ENCODE data around the gene PABPN1.

Gene PABPN1

GRCh38 chr14:23358553-23359166, 37.4 kb downstream of the PABPN1 start:
- no peak overlapping the region for H3K27ac Mint-ChIP-seq
- no peaks in the 10 kb centered on the region for H3K36me3 Mint-ChIP-seq
- peaks cover 1% of the 10 kb centered on the region for H3K27me3 Mint-ChIP-seq
- H3K4me3 Mint-ChIP-seq: no peak overlapping the region
- H3K9me3 Mint-ChIP-seq: no peaks in the 10 kb centered on the region
- H3K4me1 Mint-ChIP-seq: peaks cover 1% of the 10 kb centered on the region

GRCh38 chr14:23359167-23359626, 37.9 kb downstream of the PABPN1 start:
- Mint-ChIP-seq H3K36me3 (no peaks in the 10 kb centered on the region), H3K4me1 (no peaks in the 10 kb centered on the region), H3K4me3 (no peak overlapping the region), H3K27ac (no peak overlapping the region), H3K9me3 (no peaks in the 10 kb centered on the region), H3K27me3 (peaks cover 1% of the 10 kb centered on the region)

- peaks cover 7% of the 10 kb centered on the region for H3K27me3 Mint-ChIP-seq
- H3K27ac Mint-ChIP-seq: no peak overlapping the region
- H3K4me3 Mint-ChIP-seq: no peak overlapping the region
- no peaks in the 10 kb centered on the region for H3K9me3 Mint-ChIP-seq
- no peaks in the 10 kb centered on the region for H3K4me1 Mint-ChIP-seq
- no peaks in the 10 kb centered on the region for H3K36me3 Mint-ChIP-seq
Measured at GRCh38 chr14:23359722-23360447, 38.6 kb downstream of the PABPN1 start.

- Mint-ChIP-seq H3K36me3 (no peaks in the 10 kb centered on the region), H3K4me3 (no peak overlapping the region), H3K27ac (no peak overlapping the region), H3K4me1 (no peaks in the 10 kb centered on the region), H3K9me3 (no peaks in the 10 kb centered on the region), H3K27me3 (peaks cover 7% of the 10 kb centered on the region)
Measured at GRCh38 chr14:23360496-23360895, 39.2 kb downstream of the PABPN1 start.

GRCh38 chr14:23361320-23361719, 40.1 kb downstream of the PABPN1 start:
- Mint-ChIP-seq H3K4me3 (no peak overlapping the region), H3K27me3 (peaks cover 7% of the 10 kb centered on the region), H3K27ac (no peak overlapping the region), H3K36me3 (no peaks in the 10 kb centered on the region), H3K9me3 (no peaks in the 10 kb centered on the region), H3K4me1 (no peaks in the 10 kb centered on the region)

GRCh38 chr14:23361763-23362162, 40.5 kb downstream of the PABPN1 start:
- Mint-ChIP-seq H3K27ac (no peak overlapping the region), H3K36me3 (no peaks in the 10 kb centered on the region), H3K4me3 (no peak overlapping the region), H3K9me3 (no peaks in the 10 kb centered on the region), H3K27me3 (peaks cover 10% of the 10 kb centered on the region), H3K4me1 (no peaks in the 10 kb centered on the region)

GRCh38 chr14:23362200-23362599, 40.9 kb downstream of the PABPN1 start:
- H3K27me3 Mint-ChIP-seq: peaks cover 15% of the 10 kb centered on the region
- H3K4me3 Mint-ChIP-seq: no peak overlapping the region

GRCh38 chr14:23364164-23365035, 43.1 kb downstream of the PABPN1 start:
- Mint-ChIP-seq H3K27me3 (peaks cover 18% of the 10 kb centered on the region), H3K4me3 (no peak overlapping the region), H3K36me3 (no peaks in the 10 kb centered on the region), H3K27ac (no peak overlapping the region), H3K4me1 (no peaks in the 10 kb centered on the region), H3K9me3 (no peaks in the 10 kb centered on the region)

More at GRCh38 chr14:23362200-23362599, 40.9 kb downstream of the PABPN1 start:
- Mint-ChIP-seq H3K9me3 (no peaks in the 10 kb centered on the region), H3K36me3 (no peaks in the 10 kb centered on the region), H3K4me1 (no peaks in the 10 kb centered on the region), H3K27ac (no peak overlapping the region)

- H3K36me3 Mint-ChIP-seq: no peaks in the 10 kb centered on the region
- H3K27me3 Mint-ChIP-seq: peaks cover 18% of the 10 kb centered on the region
- no peaks in the 10 kb centered on the region for H3K9me3 Mint-ChIP-seq
- H3K4me3 Mint-ChIP-seq: no peak within 1 kb of the TSS
- H3K27ac Mint-ChIP-seq: no peak within 1 kb of the TSS
- no peaks in the 10 kb centered on the region for H3K4me1 Mint-ChIP-seq
Measured at GRCh38 chr14:23365036-23365731, 43.9 kb downstream of the PABPN1 start, which contains the start of gene EFS. Gene EFS, minus strand, starts transcription at chr14:23365172. Its CDS starts 147 bp downstream, at chr14:23365025.

- Mint-ChIP-seq H3K27me3 (peaks cover 18% of the 10 kb centered on the region), H3K9me3 (no peaks in the 10 kb centered on the region), H3K4me1 (no peaks in the 10 kb centered on the region), H3K27ac (no peak overlapping the region), H3K36me3 (no peaks in the 10 kb centered on the region), H3K4me3 (no peak overlapping the region)
Measured at GRCh38 chr14:23365732-23366425, 44.6 kb downstream of the PABPN1 start.

- no peak overlapping the region for H3K4me3 Mint-ChIP-seq
- H3K36me3 Mint-ChIP-seq: no peaks in the 10 kb centered on the region
- no peak overlapping the region for H3K27ac Mint-ChIP-seq
- peaks cover 18% of the 10 kb centered on the region for H3K27me3 Mint-ChIP-seq
- H3K9me3 Mint-ChIP-seq: no peaks in the 10 kb centered on the region
- H3K4me1 Mint-ChIP-seq: no peaks in the 10 kb centered on the region
Measured at GRCh38 chr14:23366426-23366921, 45.2 kb downstream of the PABPN1 start.

- no peaks in the 10 kb centered on the region for H3K4me1 Mint-ChIP-seq
- no peak overlapping the region for H3K27ac Mint-ChIP-seq
Measured at GRCh38 chr14:23370221-23370620, 49.0 kb downstream of the PABPN1 start.

GRCh38 chr14:23371865-23372264, 50.6 kb downstream of the PABPN1 start:
- H3K4me1 Mint-ChIP-seq: no peaks in the 10 kb centered on the region
- no peak overlapping the region for H3K27ac Mint-ChIP-seq
- H3K4me3 Mint-ChIP-seq: no peak overlapping the region
- H3K36me3 Mint-ChIP-seq: no peaks in the 10 kb centered on the region
- H3K9me3 Mint-ChIP-seq: no peaks in the 10 kb centered on the region
- peaks cover 7% of the 10 kb centered on the region for H3K27me3 Mint-ChIP-seq

More at GRCh38 chr14:23370221-23370620, 49.0 kb downstream of the PABPN1 start:
- Mint-ChIP-seq H3K27me3 (peaks cover 12% of the 10 kb centered on the region), H3K4me3 (no peak overlapping the region), H3K36me3 (no peaks in the 10 kb centered on the region), H3K9me3 (no peaks in the 10 kb centered on the region)

GRCh38 chr14:23372509-23372908, 51.3 kb downstream of the PABPN1 start, which contains the start of gene IL25:
Gene IL25, plus strand, starts transcription at chr14:23372809.
- Mint-ChIP-seq H3K36me3 (no peaks in the 10 kb centered on the region), H3K4me3 (no peak within 1 kb of the TSS), H3K9me3 (no peaks in the 10 kb centered on the region), H3K27ac (no peak within 1 kb of the TSS), H3K4me1 (no peaks in the 10 kb centered on the region), H3K27me3 (peaks cover 2% of the 10 kb centered on the region)
